ENCODE data around the gene RRP12. TPM values are rescaled to one million over a fixed set of nuclear protein-coding genes. Genes with fewer than 3 reads are reported as not detected.

RRP12 gene
- polyA plus RNA-seq, 3 donors, result 19.2 to 20.4 (median 20.1) TPM

- DNase-seq (ENCODE audit: low read depth in 3 of 3, low spot score in 2 of 3), result no peak
Observed at GRCh38 chr10:97336942-97337831, 64.0 kb downstream of the RRP12 start.

- DNase-seq (ENCODE audit: low read depth in 3 of 3, low spot score in 2 of 3), result no peak
Observed at GRCh38 chr10:97336446-97336845, 64.7 kb downstream of the RRP12 start.

- no peak for DNase-seq (ENCODE audit: low read depth in 3 of 3, low spot score in 2 of 3)
Observed at GRCh38 chr10:97336006-97336405, 65.1 kb downstream of the RRP12 start.

DNA sequence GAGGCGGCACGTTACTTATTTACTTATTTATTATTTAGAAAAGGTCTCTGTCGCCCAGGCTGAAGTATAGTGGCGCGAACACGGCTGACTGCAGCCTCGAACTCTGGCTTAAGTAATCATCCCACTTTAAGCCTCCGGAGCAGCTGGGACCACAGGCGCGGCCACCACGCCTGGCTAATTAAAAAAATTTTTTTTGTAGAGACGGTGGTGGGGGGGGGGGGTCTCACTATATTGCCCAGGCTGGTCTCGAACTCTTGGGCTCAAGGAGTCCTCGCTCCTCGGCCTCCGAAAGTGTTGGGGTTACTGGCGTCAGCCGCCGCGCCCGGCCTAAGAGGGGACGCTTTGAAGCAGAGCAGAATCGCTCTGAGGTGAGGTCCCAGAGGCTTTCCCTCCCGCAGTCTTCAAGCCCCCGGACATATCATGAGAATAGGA lies 65.9 kb downstream of the RRP12 start:
- DNase-seq (ENCODE audit: low read depth in 3 of 3, low spot score in 2 of 3), result no peak

GRCh38 chr10:97334370-97335175 lies 66.6 kb downstream of the RRP12 start, which contains the start of gene FRAT2:
FRAT2 (minus strand) TSS chr10:97334729; CDS start chr10:97334572, 157 bp downstream.
- DNase-seq (ENCODE audit: low read depth in 3 of 3, low spot score in 2 of 3), result peak in 1 of 3 donors; percentile 86

GRCh38 chr10:97333601-97334369 lies 67.4 kb downstream of the RRP12 start:
- no peak for DNase-seq (ENCODE audit: low read depth in 3 of 3, low spot score in 2 of 3)

GRCh38 chr10:97333351-97333600 lies 67.9 kb downstream of the RRP12 start:
- DNase-seq (ENCODE audit: low read depth in 3 of 3, low spot score in 2 of 3), result no peak

GRCh38 chr10:97332591-97333350 lies 68.4 kb downstream of the RRP12 start:
- DNase-seq (ENCODE audit: low read depth in 3 of 3, low spot score in 2 of 3), result no peak

DNA sequence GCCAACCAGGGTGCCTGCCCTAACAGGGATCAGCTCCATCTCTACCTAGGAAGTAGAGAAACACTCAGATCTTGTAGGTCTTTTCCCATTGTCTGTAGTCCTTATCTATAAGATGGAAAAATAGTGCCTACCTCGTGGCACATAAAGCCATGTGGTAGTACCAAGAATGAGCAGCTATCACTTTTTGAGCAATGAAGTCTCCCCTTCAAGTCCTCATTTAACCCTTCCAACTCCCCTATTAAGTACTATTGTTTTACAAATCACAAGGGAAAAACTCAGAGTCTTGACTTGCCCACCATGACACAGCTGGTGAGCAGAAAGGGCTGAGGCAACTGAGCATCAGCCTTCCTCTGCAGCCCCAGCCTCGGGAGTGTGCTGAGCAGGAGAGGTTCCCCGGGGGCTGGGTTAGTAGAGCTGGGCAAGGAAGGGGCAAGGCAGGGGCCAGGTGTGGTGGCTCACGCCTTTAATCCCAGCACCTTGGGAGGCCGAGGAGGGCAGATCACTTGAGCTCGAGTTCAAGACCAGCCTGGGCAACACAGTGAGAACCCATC lies 69.9 kb downstream of the RRP12 start:
- DNase-seq (ENCODE audit: low read depth in 3 of 3, low spot score in 2 of 3), result no peak

DNA sequence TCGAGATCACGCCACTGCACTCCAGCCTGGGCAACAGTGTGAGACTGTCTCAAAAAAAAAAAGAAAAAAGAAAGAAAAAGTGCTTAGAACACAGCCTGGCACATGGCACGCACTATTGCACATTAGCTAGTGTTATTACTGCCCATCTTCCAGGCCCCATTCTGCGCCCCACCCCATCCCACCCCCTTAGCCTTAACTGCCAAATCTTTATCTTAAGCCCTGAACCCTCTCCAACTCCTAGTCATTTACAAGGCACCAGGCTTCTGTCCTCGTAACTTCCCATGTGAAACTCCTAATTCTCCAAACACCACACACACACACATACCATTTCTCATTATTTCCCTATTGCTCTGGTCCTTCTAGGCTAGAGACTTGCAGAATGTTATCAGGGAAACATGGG lies 71.4 kb downstream of the RRP12 start:
- no peak for DNase-seq (ENCODE audit: low read depth in 3 of 3, low spot score in 2 of 3)

DNA sequence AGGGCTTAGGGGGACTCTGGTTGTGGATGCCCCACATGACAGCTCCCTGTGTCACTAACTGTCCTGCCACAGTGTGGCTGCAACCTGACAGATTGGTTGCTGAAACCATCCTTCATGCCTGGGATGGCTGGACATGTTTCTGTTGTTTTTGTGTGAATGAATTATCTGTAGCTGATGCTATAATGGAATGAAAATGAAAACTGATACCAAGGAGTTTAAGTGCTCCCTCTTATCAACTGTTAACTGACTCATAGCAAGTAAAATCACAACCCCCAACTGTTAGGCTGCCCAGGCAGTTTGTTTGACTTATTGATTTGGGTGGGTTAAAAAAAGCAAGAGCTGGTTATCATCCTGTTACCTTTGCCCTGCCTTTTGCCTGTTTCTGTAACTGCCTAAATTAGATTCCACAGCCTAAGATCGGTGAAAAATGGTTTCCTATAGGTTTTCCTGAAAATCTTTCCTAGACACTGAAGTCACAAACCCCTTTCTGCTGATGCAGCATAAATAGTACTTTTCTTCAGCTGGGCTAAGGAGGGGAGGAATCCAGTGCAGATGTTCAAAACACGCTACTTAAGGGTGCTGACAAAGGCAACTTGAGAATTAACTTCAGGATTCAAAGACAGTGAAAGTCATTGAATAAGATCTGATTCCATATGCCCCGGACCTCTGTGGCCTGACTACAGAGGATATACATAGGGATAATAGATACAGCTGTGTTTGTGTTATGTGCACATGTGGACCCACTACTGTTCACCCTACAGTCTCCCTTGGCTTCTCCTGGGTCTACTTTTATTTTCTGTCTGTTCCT lies 72.3 kb downstream of the RRP12 start:
- no peak for DNase-seq (ENCODE audit: low read depth in 3 of 3, low spot score in 2 of 3)

GRCh38 chr10:97327348-97328294 lies 73.5 kb downstream of the RRP12 start:
- no peak for DNase-seq (ENCODE audit: low read depth in 3 of 3, low spot score in 2 of 3)

DNA sequence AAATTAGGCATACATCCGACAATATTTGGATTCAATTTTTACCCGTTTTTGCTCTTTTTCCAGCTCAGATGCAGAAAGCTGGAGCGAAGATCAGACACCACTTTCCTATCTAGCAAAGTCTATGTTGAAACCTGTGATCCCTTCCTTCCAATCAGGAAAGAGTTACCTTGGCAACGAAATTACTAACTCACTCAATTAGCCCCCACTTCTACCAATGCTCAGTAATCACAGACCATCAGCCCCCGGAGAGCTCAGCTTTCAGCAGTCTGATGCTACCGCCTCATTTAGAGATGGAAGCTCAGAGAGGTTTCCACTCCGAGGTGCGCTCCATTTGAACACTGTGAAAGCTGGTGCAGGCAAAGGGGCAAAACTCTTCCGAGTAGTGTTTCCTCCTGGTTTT lies 75.4 kb downstream of the RRP12 start:
- DNase-seq (ENCODE audit: low read depth in 3 of 3, low spot score in 2 of 3), result no peak

GRCh38 chr10:97323501-97323900 lies 77.6 kb downstream of the RRP12 start:
- DNase-seq (ENCODE audit: low read depth in 3 of 3, low spot score in 2 of 3), result no peak

- DNase-seq (ENCODE audit: low read depth in 3 of 3, low spot score in 2 of 3), result no peak
Observed at GRCh38 chr10:97321804-97322190, 79.3 kb downstream of the RRP12 start.

DNA sequence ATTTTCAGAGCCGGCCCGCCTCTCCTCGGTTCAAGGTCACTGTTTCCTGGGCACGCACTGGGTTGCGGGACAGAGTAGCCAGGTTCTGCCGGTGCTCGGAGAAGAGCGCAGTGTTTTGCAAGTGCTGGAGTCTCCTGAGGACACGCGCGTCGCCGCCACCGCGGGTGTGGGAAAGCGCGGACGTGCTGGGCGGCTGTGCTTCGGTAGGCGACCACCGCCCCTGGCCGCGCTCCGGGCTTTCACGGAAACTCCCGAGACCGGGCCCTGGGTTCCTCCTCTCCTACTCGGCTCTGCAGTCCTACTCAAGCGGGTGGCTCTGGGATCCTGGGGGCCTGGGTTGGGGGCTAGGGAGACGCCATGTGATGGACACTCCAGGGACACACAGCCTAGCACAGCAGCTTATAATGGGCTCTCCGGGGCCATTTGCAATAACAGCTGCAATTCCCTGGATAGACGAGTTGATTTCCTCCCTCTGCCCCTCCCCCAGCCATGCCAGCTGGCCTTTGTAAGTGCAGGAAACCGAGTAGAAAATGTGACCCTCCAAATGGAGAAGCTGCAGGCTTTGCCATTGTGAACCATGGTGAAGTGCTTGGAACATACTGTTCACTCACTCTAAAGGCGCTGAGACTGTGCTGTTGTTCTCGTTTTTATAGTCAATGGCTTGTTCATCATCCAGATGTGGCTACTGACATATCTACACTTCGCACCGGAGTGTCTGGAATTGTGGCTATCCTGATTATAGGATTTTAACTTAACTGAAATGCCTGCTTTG lies 79.9 kb downstream of the RRP12 start:
- DNase-seq (ENCODE audit: low read depth in 3 of 3, low spot score in 2 of 3), result no peak

GRCh38 chr10:97320480-97321031 lies 80.6 kb downstream of the RRP12 start:
- no peak for DNase-seq (ENCODE audit: low read depth in 3 of 3, low spot score in 2 of 3)

All from right renal cortex interstitium (tissue), 3 donors.